Islet precursor cell (in vitro differentiated cells): ENCODE results near the gene LRRFIP2.
"Not testable (repeated sequence)": the region's sequence is repeated elsewhere in the genome, so short reads cannot be mapped to it uniquely, and the experiment has no call there.

ENCODE experiments used
- DNase-seq: peaks from one replicate; pipeline ENCODE4 v3.0.0-alpha.2; 2018

The LRRFIP2 gene

GRCh38 chr3:37140899-37141541 is 33.4 kb downstream of the LRRFIP2 start:
- no peak for DNase-seq

GRCh38 chr3:37139567-37140052 is 34.8 kb downstream of the LRRFIP2 start:
- DNase-seq: no peak

GRCh38 chr3:37138816-37139215 is 35.6 kb downstream of the LRRFIP2 start:
- no peak for DNase-seq

- DNase-seq: no peak
Measured at GRCh38 chr3:37137516-37137915, 36.9 kb downstream of the LRRFIP2 start.

- DNase-seq: no peak
Measured at GRCh38 chr3:37136067-37136466, 38.3 kb downstream of the LRRFIP2 start.

- DNase-seq: no peak
Measured at GRCh38 chr3:37135561-37135960, 38.8 kb downstream of the LRRFIP2 start.

GRCh38 chr3:37132334-37132733 is 42.0 kb downstream of the LRRFIP2 start:
- no peak for DNase-seq

GRCh38 chr3:37131860-37132144 is 42.6 kb downstream of the LRRFIP2 start:
- DNase-seq: no peak

GRCh38 chr3:37130984-37131859 is 43.2 kb downstream of the LRRFIP2 start:
- DNase-seq: no peak

GRCh38 chr3:37130448-37130847 is 43.9 kb downstream of the LRRFIP2 start:
- DNase-seq: no peak

- no peak for DNase-seq
Measured at GRCh38 chr3:37129871-37130270, 44.5 kb downstream of the LRRFIP2 start.

GRCh38 chr3:37127340-37127739 is 47.0 kb downstream of the LRRFIP2 start:
- DNase-seq: no peak

- no peak for DNase-seq
Measured at GRCh38 chr3:37126856-37127255, 47.5 kb downstream of the LRRFIP2 start.

GRCh38 chr3:37125195-37126073 is 48.9 kb downstream of the LRRFIP2 start:
- DNase-seq: no peak

- no peak for DNase-seq
Measured at GRCh38 chr3:37124435-37124834, 49.9 kb downstream of the LRRFIP2 start.

GRCh38 chr3:37123292-37123691 is 51.1 kb downstream of the LRRFIP2 start:
- no peak for DNase-seq

GRCh38 chr3:37122069-37122468 is 52.3 kb downstream of the LRRFIP2 start:
- DNase-seq: not testable (repeated sequence)

- no peak for DNase-seq
Measured at GRCh38 chr3:37118163-37118562, 56.2 kb downstream of the LRRFIP2 start.

- DNase-seq: no peak
Measured at GRCh38 chr3:37117548-37117947, 56.8 kb downstream of the LRRFIP2 start.

- no peak for DNase-seq
Measured at GRCh38 chr3:37116998-37117397, 57.4 kb downstream of the LRRFIP2 start.

- no peak for DNase-seq
Measured at GRCh38 chr3:37115446-37115845, 58.9 kb downstream of the LRRFIP2 start.

- no peak for DNase-seq
Measured at GRCh38 chr3:37114251-37115145, 59.9 kb downstream of the LRRFIP2 start.
